HUES48 (cell line): ENCODE results near the gene PKD1L1.

Experiments used
- H3K27ac ChIP-seq: one replicate; pipeline ENCODE4 v1.7.0; 2013; ENCODE audit warnings: low read depth, low read length, inconsistent platforms
- H3K27me3 ChIP-seq: 2 replicates; pipeline ENCODE4 v1.6.1; 2013; ENCODE audit warnings: mild to moderate bottlenecking, low read length; ENCODE audit not compliant: control insufficient read depth, insufficient read depth
- H3K36me3 ChIP-seq: 2 replicates; pipeline ENCODE4 v1.6.1; 2013; ENCODE audit warnings: low read length; ENCODE audit not compliant: control insufficient read depth, insufficient read depth
- H3K4me1 ChIP-seq: 2 replicates; pipeline ENCODE4 v1.6.1; 2013; ENCODE audit warnings: mild to moderate bottlenecking, low read length; ENCODE audit not compliant: control insufficient read depth, insufficient read depth
- H3K4me3 ChIP-seq: 2 replicates; pipeline ENCODE4 v1.5.1; 2013; ENCODE audit warnings: mild to moderate bottlenecking, low read depth, low read length
- H3K9ac ChIP-seq: 2 replicates; pipeline ENCODE4 v1.6.1; 2013; ENCODE audit warnings: mild to moderate bottlenecking, low read depth, low read length, moderate library complexity
- H3K9me3 ChIP-seq: 2 replicates; pipeline ENCODE4 v1.6.1; 2013; ENCODE audit warnings: low read length; ENCODE audit not compliant: control insufficient read depth, insufficient read depth

PKD1L1 gene

DNA sequence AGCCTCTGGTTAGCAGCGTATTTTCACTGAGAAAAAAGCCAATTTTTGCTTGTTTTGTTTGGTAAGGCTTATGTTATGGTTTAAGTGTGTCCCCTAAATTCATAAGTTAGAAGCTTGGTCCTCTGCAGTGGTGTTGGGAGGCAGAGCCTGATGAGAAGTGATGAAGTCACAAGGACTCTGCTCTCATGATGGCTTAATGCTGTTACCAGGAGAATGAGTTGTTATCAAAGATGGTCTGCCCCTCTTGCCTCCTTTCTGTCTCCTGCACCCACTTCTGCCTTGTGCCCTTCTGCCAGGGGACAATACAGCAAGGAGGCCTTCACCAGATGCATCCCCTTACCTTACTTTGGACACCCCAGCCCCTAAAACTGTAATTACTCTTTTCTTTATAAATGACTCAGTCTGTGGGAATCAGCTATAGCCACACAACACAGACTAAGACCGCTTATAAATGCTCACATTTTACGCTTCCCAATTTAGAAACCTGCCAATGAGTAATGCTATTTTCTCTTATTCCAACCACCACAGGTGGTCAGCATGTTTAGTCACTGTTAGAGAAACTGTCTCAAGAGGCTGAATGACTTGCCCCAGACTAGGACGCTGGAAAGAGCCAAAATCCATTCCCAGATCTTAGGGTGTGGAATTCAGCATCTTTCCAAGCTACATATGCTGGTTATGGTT, 6.1 kb upstream of the PKD1L1 start:
- H3K36me3 ChIP-seq, result peaks cover 23% of the 10 kb centered on the region
- H3K4me3 ChIP-seq, result no peak overlapping the region
- no peak overlapping the region for H3K9ac ChIP-seq
- peaks cover 23% of the 10 kb centered on the region for H3K4me1 ChIP-seq
- no peak overlapping the region for H3K27ac ChIP-seq
- no peaks in the 10 kb centered on the region for H3K9me3 ChIP-seq
- H3K27me3 ChIP-seq, result no peaks in the 10 kb centered on the region

DNA sequence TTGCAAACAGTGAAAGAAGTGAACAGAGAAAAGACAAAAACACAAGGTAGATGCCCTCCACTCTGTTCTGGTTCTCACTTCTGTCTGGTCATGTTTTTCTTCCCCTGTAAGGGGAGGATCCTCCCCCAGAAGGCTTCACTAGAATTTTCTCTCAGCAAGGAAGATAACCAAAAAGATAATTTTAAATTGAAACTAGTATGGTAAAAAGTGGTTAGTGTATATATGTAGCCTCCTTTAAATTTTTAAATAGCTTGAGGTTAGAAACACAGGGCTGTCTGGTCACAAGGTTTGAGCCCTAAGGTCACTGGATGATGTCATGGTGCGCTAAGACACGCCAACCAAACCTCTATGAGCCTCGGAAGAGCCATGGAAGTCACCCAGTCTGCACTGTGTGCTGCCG, 5.6 kb upstream of the PKD1L1 start:
- Histone ChIP-seq H3K4me3 (no peak overlapping the region), H3K9ac (no peak overlapping the region), H3K4me1 (peaks cover 23% of the 10 kb centered on the region), H3K36me3 (peaks cover 23% of the 10 kb centered on the region), H3K9me3 (no peaks in the 10 kb centered on the region), H3K27ac (no peak overlapping the region), H3K27me3 (no peaks in the 10 kb centered on the region)

DNA sequence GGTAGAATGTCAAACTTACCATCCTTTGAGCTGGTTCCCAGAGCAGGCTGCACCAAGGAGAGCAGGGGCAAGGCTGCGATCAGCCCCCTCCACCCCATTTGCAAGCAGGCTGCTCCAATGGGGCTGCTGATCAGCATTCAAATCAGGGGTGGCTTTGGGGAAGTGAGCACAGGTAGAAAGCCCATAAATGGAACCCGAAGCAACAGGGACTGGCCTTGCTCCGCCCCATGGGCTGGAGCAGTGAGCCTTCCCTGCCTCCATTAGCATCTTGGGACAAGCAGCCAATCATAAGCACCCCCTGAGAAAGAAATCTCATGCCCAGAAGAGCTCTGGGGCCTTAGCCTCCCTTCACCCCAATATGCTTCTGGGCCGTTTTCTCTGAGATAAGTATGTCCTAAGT, 4.0 kb upstream of the PKD1L1 start:
- Histone ChIP-seq H3K4me1 (peaks cover 23% of the 10 kb centered on the region), H3K27ac (no peak overlapping the region), H3K9me3 (no peaks in the 10 kb centered on the region), H3K4me3 (no peak overlapping the region), H3K27me3 (no peaks in the 10 kb centered on the region), H3K36me3 (peaks cover 16% of the 10 kb centered on the region), H3K9ac (no peak overlapping the region)

DNA sequence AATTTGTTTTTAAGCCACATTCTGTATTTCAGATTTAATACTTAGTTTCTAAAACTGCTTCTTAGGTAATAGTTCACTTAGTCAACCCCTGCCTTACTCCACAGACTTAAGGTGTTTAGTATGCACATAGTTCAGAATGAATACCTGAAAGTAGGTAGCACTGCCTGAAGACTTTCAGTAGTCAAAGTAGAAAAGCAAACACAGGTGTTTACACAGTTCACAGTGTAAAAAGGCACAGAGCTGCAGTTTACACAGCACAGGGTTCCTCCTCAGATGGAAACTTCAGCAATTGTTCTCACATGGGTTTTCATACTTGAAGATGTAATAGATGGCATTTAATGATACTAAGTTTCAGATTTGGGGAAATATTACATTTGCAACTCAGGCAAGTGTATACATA, 3.1 kb upstream of the PKD1L1 start:
- H3K4me1 ChIP-seq, result peaks cover 23% of the 10 kb centered on the region
- no peaks in the 10 kb centered on the region for H3K9me3 ChIP-seq
- H3K9ac ChIP-seq, result no peak overlapping the region
- H3K4me3 ChIP-seq, result no peak overlapping the region
- peak overlapping the region; percentile 26 for H3K27ac ChIP-seq
- H3K36me3 ChIP-seq, result peaks cover 8% of the 10 kb centered on the region
- H3K27me3 ChIP-seq, result no peaks in the 10 kb centered on the region

DNA sequence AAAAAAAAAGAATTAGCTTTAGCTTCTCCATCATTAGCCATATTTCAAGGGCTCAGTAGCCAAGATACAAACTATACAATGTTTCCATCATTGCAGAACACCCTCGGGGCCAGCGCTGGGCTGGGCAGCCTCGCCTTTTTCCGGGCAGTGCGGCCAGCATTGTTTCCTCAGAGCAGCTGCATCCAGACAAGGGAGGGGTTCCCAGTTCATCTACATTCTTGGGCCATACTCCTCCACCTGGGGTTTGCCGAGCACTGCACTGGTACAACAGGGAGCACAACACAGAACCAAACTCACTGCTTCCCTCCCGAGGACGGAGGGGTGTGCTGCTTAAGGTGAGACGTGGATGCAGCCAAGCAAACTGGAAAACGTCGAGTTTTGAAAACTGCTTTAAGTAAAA, 2.4 kb upstream of the PKD1L1 start:
- Histone ChIP-seq H3K9ac (no peak overlapping the region), H3K9me3 (no peaks in the 10 kb centered on the region), H3K27me3 (no peaks in the 10 kb centered on the region), H3K4me1 (peaks cover 23% of the 10 kb centered on the region), H3K27ac (peak overlapping the region; percentile 26), H3K4me3 (no peak overlapping the region), H3K36me3 (peaks cover 7% of the 10 kb centered on the region)

DNA sequence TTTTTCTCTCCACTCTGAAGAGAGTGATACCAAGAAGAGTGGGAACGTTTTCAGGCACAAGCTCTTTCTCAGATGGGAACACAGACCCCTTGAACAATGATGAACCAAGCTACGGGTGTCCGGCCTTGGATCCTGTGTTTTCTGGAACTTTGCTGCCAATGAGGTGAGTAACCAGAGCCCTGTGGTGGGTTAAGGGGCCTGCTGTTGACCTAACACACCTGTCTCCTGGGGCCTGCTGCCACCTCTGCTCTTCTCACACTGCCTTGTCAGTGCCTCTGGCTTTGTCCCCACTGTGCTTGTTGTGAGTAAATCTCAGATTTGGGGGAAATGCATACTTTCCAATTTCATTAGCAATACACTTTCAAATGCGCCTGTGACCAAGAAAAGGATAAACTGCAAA, 1.4 kb upstream of the PKD1L1 start:
- H3K9ac ChIP-seq, result no peak overlapping the region
- peaks cover 4% of the 10 kb centered on the region for H3K36me3 ChIP-seq
- H3K4me1 ChIP-seq, result peaks cover 23% of the 10 kb centered on the region
- H3K27me3 ChIP-seq, result no peaks in the 10 kb centered on the region
- H3K27ac ChIP-seq, result no peak overlapping the region
- no peaks in the 10 kb centered on the region for H3K9me3 ChIP-seq
- no peak overlapping the region for H3K4me3 ChIP-seq

DNA sequence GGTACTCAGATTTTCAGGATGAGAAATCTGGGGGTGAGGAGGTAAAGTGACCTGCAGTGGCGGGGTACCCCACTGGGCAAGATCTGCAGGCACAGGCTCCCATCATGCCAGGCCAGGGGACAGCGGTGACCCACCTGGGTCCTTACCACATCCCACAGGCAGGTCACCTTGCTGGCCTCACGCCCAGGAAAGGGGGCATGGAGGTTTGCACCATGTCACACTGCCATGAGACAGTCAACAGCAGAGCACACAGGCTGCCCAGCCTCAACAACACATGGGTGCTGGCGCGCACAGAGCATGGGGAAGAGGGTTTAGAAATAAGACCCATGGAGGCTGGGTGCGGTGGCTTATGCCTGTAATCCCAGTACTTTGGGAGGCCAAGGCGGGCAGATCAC, 914 bp downstream of the PKD1L1 start:
- H3K27me3 ChIP-seq, result no peaks in the 10 kb centered on the region
- H3K36me3 ChIP-seq, result no peaks in the 10 kb centered on the region
- H3K4me1 ChIP-seq, result peaks cover 22% of the 10 kb centered on the region
- no peak overlapping the region for H3K9ac ChIP-seq
- no peak overlapping the region for H3K27ac ChIP-seq
- no peaks in the 10 kb centered on the region for H3K9me3 ChIP-seq
- no peak overlapping the region for H3K4me3 ChIP-seq

DNA sequence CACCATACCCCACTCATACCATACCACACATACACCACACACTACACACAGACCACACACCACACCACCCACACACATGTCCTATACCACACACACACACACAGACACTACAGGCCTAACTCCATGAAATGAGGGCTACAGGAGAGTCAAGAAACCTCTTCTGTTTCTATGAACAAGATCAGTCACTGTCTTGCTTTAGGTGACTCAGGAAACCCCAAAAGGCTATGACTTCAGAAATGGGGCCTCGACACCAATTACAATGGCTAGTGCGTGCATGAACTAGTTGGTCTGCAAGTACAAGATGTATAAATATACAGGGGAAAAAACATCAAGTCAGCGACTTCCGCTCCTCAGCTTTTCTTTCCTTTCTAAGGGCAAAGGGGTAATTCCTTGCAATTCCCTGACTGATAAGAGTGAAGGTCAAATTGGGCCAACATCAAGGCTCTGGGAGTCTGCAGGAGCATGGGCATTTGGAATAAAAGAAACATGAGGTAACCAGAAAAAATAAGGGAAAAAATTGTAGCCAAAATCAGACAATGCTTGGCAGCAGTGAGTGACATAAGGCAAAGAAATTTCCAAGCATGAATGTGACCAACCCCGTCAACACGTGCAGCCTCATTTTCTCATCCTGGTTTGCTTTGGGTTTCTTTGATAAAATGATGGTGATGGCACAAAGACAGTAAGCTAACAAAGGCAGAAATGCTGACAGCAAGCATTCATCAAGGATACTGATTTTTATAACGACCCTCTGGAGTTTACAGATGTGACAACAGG, 1.5 kb downstream of the PKD1L1 start:
- H3K9ac ChIP-seq, result no peak overlapping the region
- no peaks in the 10 kb centered on the region for H3K9me3 ChIP-seq
- no peak overlapping the region for H3K4me3 ChIP-seq
- H3K27me3 ChIP-seq, result no peaks in the 10 kb centered on the region
- H3K36me3 ChIP-seq, result no peaks in the 10 kb centered on the region
- H3K4me1 ChIP-seq, result peaks cover 19% of the 10 kb centered on the region
- no peak overlapping the region for H3K27ac ChIP-seq

DNA sequence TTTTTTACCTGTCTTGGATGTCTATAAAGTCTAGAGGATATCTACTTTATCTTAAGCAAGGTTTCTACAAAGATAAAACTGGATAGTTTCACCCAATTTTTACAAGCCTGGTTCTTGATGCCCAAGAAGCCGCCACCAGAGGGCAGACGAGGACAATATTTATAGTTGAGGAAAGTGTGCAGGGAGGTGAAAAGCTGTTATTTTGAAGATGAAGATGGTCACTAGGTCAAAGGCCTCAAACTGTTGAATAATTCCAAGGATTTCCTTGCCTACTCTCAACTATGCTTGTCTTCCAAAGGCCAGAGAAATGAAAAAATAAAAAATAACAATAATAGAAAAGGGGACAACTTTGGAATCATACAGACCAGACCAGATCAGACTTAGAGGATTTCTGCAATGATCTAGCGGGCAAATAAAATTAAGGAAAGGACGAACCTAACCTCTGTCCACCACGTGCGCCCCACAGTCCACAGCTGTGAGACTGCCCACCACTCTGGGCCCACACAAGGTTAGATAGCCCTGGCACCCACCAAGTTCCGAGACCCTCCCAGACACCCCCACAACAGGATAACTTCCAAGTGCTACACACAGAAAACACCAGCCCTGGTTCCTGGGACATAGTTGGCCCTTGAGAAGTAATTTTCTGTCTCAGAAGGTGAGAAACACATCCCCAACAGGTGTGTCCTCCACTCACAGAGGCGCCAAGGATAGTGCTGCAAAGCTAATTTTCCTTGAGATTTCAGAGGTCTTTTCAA, 2.8 kb downstream of the PKD1L1 start:
- peaks cover 21% of the 10 kb centered on the region for H3K4me1 ChIP-seq
- H3K9me3 ChIP-seq, result no peaks in the 10 kb centered on the region
- no peaks in the 10 kb centered on the region for H3K36me3 ChIP-seq
- no peak overlapping the region for H3K27ac ChIP-seq
- no peak overlapping the region for H3K9ac ChIP-seq
- H3K4me3 ChIP-seq, result no peak overlapping the region
- no peaks in the 10 kb centered on the region for H3K27me3 ChIP-seq

DNA sequence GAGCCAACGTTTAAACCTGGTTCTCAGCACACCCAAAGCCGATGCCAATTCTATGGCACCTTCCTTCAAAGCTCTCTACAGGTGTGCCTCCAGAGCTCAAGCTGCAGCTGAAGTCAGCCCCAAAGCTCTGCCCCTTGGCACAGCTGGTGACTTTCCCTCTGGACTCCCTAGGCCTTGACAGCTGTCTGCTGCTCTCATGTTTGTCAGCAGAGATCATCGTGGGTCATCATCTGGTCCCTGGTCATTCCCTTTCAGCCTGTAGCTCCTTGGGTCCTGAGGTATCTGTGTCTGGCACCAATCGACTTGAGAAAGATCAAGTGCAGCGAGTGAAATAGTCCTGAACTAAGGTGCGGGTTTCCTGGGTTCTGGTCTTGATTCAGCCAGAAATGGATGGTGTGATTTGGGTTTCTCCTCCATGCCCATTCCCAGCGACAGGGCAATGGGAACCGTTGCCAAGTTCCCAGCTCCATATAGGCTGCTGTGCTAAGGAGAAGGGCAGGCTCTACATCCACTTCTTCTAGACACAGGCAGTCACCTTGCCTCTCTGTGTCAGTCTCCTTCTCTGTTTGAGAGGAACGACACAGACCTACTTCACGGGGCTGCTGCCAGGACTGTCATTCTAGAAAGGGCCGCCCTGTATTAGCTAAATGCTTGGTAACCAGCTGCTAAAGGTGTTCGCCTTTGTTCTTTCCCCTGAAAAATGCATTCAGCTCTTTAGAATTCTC, 3.6 kb downstream of the PKD1L1 start:
- Histone ChIP-seq H3K27me3 (no peaks in the 10 kb centered on the region), H3K9me3 (no peaks in the 10 kb centered on the region), H3K9ac (no peak overlapping the region), H3K4me1 (peaks cover 17% of the 10 kb centered on the region), H3K4me3 (no peak overlapping the region), H3K36me3 (no peaks in the 10 kb centered on the region), H3K27ac (no peak overlapping the region)
